ENCODE results near the gene STPG2.

Gene STPG2

GRCh38 chr4:97665553-97665952, 477.7 kb downstream of the STPG2 start:
- no peak for TF ChIP-seq EZH2 (IDR thresholded peaks at IDR 0.05; ENCODE audit: borderline replicate concordance, low read length)
- TF ChIP-seq, protein P1, sequence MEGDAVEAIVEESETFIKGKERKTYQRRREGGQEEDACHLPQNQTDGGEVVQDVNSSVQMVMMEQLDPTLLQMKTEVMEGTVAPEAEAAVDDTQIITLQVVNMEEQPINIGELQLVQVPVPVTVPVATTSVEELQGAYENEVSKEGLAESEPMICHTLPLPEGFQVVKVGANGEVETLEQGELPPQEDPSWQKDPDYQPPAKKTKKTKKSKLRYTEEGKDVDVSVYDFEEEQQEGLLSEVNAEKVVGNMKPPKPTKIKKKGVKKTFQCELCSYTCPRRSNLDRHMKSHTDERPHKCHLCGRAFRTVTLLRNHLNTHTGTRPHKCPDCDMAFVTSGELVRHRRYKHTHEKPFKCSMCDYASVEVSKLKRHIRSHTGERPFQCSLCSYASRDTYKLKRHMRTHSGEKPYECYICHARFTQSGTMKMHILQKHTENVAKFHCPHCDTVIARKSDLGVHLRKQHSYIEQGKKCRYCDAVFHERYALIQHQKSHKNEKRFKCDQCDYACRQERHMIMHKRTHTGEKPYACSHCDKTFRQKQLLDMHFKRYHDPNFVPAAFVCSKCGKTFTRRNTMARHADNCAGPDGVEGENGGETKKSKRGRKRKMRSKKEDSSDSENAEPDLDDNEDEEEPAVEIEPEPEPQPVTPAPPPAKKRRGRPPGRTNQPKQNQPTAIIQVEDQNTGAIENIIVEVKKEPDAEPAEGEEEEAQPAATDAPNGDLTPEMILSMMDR (IDR thresholded peaks at IDR 0.05; ENCODE audit: low read length): no peak
- H4K20me1 ChIP-seq (ENCODE audit: insufficient read depth, low read length): no peaks in the 10 kb centered on the region
- no peak overlapping the region for H3K9ac ChIP-seq (ENCODE audit: low read length)
- H3K36me3 ChIP-seq (ENCODE audit: insufficient read depth, low read length): no peaks in the 10 kb centered on the region
- H3F3A ChIP-seq (ENCODE audit: insufficient read depth, low read length): no peaks in the 10 kb centered on the region
- no peaks in the 10 kb centered on the region for H3K9me2 ChIP-seq (ENCODE audit: low read depth, low read length)
- no peaks in the 10 kb centered on the region for H3K9me3 ChIP-seq (ENCODE audit: low read length)
- H3K4me1 ChIP-seq (ENCODE audit: insufficient read depth, low read length, severe bottlenecking): no peaks in the 10 kb centered on the region
- no peak overlapping the region for H2AFZ ChIP-seq (ENCODE audit: low read length)
- H3K27ac ChIP-seq (ENCODE audit: low read depth, low read length, poor library complexity, severe bottlenecking): no peak overlapping the region
- H3K4me3 ChIP-seq (ENCODE audit: low read depth, low read length, poor library complexity, severe bottlenecking): no peak overlapping the region
- H3K27me3 ChIP-seq (ENCODE audit: insufficient read depth, low read length): no peaks in the 10 kb centered on the region
- no peaks in the 10 kb centered on the region for H3K79me2 ChIP-seq (ENCODE audit: insufficient read depth, low read length)
- H3K4me2 ChIP-seq (ENCODE audit: low read length): no peak overlapping the region

DNA sequence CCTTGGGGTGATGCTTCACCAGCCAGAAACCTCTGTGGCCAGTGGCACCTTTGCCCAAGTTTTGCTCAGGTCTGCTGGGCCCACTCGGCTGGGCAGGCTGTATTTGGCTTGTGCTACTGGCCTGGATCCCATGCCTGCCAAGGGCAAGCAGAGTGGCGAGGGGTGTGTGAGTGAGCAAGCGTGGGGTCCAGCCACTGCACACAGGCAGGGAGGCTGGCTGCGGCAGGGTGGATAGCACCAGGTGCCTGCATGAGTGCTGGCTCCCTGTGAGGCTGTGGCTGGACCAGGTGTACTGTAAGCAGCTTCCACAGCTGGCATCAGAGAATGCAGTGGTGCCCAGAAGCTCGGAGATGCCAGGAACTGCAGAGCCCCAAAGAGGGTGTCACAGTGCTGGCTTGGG, 478.5 kb downstream of the STPG2 start:
- H3K79me2 ChIP-seq (ENCODE audit: insufficient read depth, low read length): no peaks in the 10 kb centered on the region
- no peaks in the 10 kb centered on the region for H3F3A ChIP-seq (ENCODE audit: insufficient read depth, low read length)
- H3K4me3 ChIP-seq (ENCODE audit: low read depth, low read length, poor library complexity, severe bottlenecking): no peak overlapping the region
- no peaks in the 10 kb centered on the region for H3K9me2 ChIP-seq (ENCODE audit: low read depth, low read length)
- no peak overlapping the region for H3K27ac ChIP-seq (ENCODE audit: low read depth, low read length, poor library complexity, severe bottlenecking)
- no peak overlapping the region for H3K9ac ChIP-seq (ENCODE audit: low read length)
- H2AFZ ChIP-seq (ENCODE audit: low read length): no peak overlapping the region
- no peaks in the 10 kb centered on the region for H3K36me3 ChIP-seq (ENCODE audit: insufficient read depth, low read length)
- no peaks in the 10 kb centered on the region for H3K27me3 ChIP-seq (ENCODE audit: insufficient read depth, low read length)
- no peak overlapping the region for H3K4me2 ChIP-seq (ENCODE audit: low read length)
- TF ChIP-seq, protein P1 (IDR thresholded peaks at IDR 0.05; ENCODE audit: low read length): no peak
- TF ChIP-seq EZH2 (IDR thresholded peaks at IDR 0.05; ENCODE audit: borderline replicate concordance, low read length): no peak
- no peaks in the 10 kb centered on the region for H3K9me3 ChIP-seq (ENCODE audit: low read length)
- H3K4me1 ChIP-seq (ENCODE audit: insufficient read depth, low read length, severe bottlenecking): no peaks in the 10 kb centered on the region
- H4K20me1 ChIP-seq (ENCODE audit: insufficient read depth, low read length): no peaks in the 10 kb centered on the region

GRCh38 chr4:97662133-97662532, 481.1 kb downstream of the STPG2 start:
- Histone ChIP-seq H3K9ac (ENCODE audit: low read length) (no peak overlapping the region), H3K27me3 (ENCODE audit: insufficient read depth, low read length) (no peaks in the 10 kb centered on the region), H3K79me2 (ENCODE audit: insufficient read depth, low read length) (no peaks in the 10 kb centered on the region), H3K4me1 (ENCODE audit: insufficient read depth, low read length, severe bottlenecking) (no peaks in the 10 kb centered on the region), H3K27ac (ENCODE audit: low read depth, low read length, poor library complexity, severe bottlenecking) (no peak overlapping the region), H3K4me2 (ENCODE audit: low read length) (no peak overlapping the region), H2AFZ (ENCODE audit: low read length) (no peak overlapping the region), H4K20me1 (ENCODE audit: insufficient read depth, low read length) (no peaks in the 10 kb centered on the region), H3K36me3 (ENCODE audit: insufficient read depth, low read length) (no peaks in the 10 kb centered on the region), H3K4me3 (ENCODE audit: low read depth, low read length, poor library complexity, severe bottlenecking) (no peak overlapping the region), H3K9me3 (ENCODE audit: low read length) (no peaks in the 10 kb centered on the region), H3K9me2 (ENCODE audit: low read depth, low read length) (no peaks in the 10 kb centered on the region), H3F3A (ENCODE audit: insufficient read depth, low read length) (no peaks in the 10 kb centered on the region)
- TF ChIP-seq, protein P1 (IDR thresholded peaks at IDR 0.05; ENCODE audit: low read length): no peak
- TF ChIP-seq EZH2 (IDR thresholded peaks at IDR 0.05; ENCODE audit: borderline replicate concordance, low read length): no peak
